Mammary epithelial cell (primary cell): ENCODE data around the gene GRM8.

Source experiments
- EZH2 ChIP-seq: IDR thresholded peaks from 2 replicates; pipeline ENCODE4 v1.6.1; 2012; ENCODE audit warnings: low read length, inconsistent platforms, borderline replicate concordance
- TF ChIP-seq, protein P1 (sequence below), 2 donors: IDR thresholded peaks in 1 of 2; conservative IDR thresholded peaks in 1 of 2; 2 replicates each; pipeline ENCODE4 v1.5.1; 2011 to 2012; ENCODE audit warnings: inconsistent platforms in 2 of 2, low read length in 2 of 2, mild to moderate bottlenecking in 2 of 2, control low read depth in 1 of 2, low read depth in 1 of 2; ENCODE audit not compliant: insufficient read depth in 1 of 2; ENCODE audit errors: extremely low read depth in 1 of 2

DNA sequence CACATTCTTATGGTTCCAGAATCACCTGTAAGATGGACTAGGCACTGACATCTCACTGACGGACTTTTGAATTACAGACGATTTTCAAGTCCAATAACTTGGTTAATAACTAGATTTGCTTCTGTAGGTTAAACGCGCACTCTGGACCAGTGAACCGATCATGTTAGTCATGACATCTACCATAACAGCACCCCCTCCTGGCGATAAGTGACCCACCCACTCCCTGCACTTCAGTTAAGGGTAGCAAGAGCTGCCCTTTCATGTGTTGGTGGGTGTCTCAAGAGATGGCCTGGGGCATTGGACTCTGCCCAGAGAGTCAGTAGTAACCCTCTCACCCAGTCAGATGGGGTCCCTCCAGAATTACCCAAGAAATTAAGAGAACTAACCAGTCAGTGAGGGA, 12.9 kb downstream of the GRM8 start:
- TF ChIP-seq, protein P1, sequence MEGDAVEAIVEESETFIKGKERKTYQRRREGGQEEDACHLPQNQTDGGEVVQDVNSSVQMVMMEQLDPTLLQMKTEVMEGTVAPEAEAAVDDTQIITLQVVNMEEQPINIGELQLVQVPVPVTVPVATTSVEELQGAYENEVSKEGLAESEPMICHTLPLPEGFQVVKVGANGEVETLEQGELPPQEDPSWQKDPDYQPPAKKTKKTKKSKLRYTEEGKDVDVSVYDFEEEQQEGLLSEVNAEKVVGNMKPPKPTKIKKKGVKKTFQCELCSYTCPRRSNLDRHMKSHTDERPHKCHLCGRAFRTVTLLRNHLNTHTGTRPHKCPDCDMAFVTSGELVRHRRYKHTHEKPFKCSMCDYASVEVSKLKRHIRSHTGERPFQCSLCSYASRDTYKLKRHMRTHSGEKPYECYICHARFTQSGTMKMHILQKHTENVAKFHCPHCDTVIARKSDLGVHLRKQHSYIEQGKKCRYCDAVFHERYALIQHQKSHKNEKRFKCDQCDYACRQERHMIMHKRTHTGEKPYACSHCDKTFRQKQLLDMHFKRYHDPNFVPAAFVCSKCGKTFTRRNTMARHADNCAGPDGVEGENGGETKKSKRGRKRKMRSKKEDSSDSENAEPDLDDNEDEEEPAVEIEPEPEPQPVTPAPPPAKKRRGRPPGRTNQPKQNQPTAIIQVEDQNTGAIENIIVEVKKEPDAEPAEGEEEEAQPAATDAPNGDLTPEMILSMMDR (conservative IDR thresholded peaks at IDR 0.05 in 1 of 2, IDR thresholded peaks at IDR 0.05 in 1 of 2; ENCODE audit: extremely low read depth in 1 of 2, insufficient read depth in 1 of 2, low read depth in 1 of 2, low read length in 2 of 2): no peak
- TF ChIP-seq EZH2: no peak
